AG04449 (cell line): ENCODE data around the gene HNRNPU.

Source experiments
- CTCF ChIA-PET: fragments of 350-600 bp; formaldehyde crosslinking; extraction: SDS; loops from one replicate; lab custom pipeline; 2021; ENCODE audit warnings: antibody characterized with exemption; lab: Yijun Ruan, JAX
- POLR2A ChIA-PET: fragments of 400-600, 350-600 bp; formaldehyde crosslinking; extraction: SDS; loops from one replicate; lab custom pipeline; 2020; ENCODE audit warnings: antibody characterized with exemption, inconsistent platforms; lab: Yijun Ruan, JAX
- DNase-seq: peaks from one replicate; pipeline ENCODE4 v3.0.0-alpha.2; 2010; ENCODE audit warnings: low read depth, low spot score
- H3K4me3 ChIP-seq: 2 replicates; pipeline ENCODE4 v1.5.1; 2011; ENCODE audit warnings: low read depth, mild to moderate bottlenecking, control low read depth, low read length
- CTCF ChIP-seq: IDR thresholded peaks from one replicate; pipeline ENCODE4 v1.5.1; 2011; ENCODE audit warnings: mild to moderate bottlenecking, moderate library complexity, low read length, control low read depth, inconsistent platforms; ENCODE audit not compliant: insufficient read depth; ENCODE audit errors: missing control alignments

Gene HNRNPU

GRCh38 chr1:244860078-244860477, 4.3 kb downstream of the HNRNPU start:
- DNase-seq = no peak
- TF ChIP-seq CTCF = no peak
- H3K4me3 ChIP-seq = peak overlapping the region; percentile 4; the same call in 1 of the 2 replicates
- CTCF ChIA-PET = interaction anchor here (0.9 to 1.3 kb wide), 3 partner anchors 15 to 182 kb away, joined by 3 to 4 read pairs (median 4); no protein-coding TSS in a partner anchor
- POLR2A ChIA-PET = interaction anchor here (0.5 kb wide), 1 partner anchor 1606 kb away, joined by 3 read pairs; no protein-coding TSS in a partner anchor

- no peak for DNase-seq
- POLR2A ChIA-PET = no interaction called here
- no peak overlapping the region for H3K4me3 ChIP-seq
- CTCF ChIA-PET = interaction anchor here (0.9 to 5.4 kb wide), 2 partner anchors 22 to 184 kb away, joined by 3 to 35 read pairs; no protein-coding TSS in a partner anchor
- no peak for TF ChIP-seq CTCF
Observed at GRCh38 chr1:244858357-244858756, 6.0 kb downstream of the HNRNPU start.

GRCh38 chr1:244857761-244858160, 6.6 kb downstream of the HNRNPU start:
- POLR2A ChIA-PET = no interaction called here

GRCh38 chr1:244854865-244855578, 9.3 kb downstream of the HNRNPU start:
- ChIA-PET POLR2A (no interaction called here), CTCF (interaction anchor here (1.1 to 5.4 kb wide), 6 partner anchors 8 to 252 kb away, joined by 3 to 35 read pairs (median 4); partner anchors contain the start of gene HNRNPU)
- no peak for DNase-seq
- no peak overlapping the region for H3K4me3 ChIP-seq
- TF ChIP-seq CTCF = no peak

More at GRCh38 chr1:244857761-244858160, 6.6 kb downstream of the HNRNPU start:
- no peak for DNase-seq
- CTCF ChIA-PET = interaction anchor here (5.4 kb wide), 1 partner anchor 185 kb away, joined by 35 read pairs; no protein-coding TSS in a partner anchor
- TF ChIP-seq CTCF = no peak
- no peak overlapping the region for H3K4me3 ChIP-seq

- POLR2A ChIA-PET = no interaction called here
Observed at GRCh38 chr1:244854166-244854565, 10.2 kb downstream of the HNRNPU start.

More at GRCh38 chr1:244854166-244854565, 10.2 kb downstream of the HNRNPU start:
- CTCF ChIA-PET = interaction anchor here (0.6 to 3.4 kb wide), 3 partner anchors 8 to 298 kb away, joined by 3 to 10 read pairs (median 7); no protein-coding TSS in a partner anchor
- TF ChIP-seq CTCF = no peak
- H3K4me3 ChIP-seq = no peak overlapping the region
- DNase-seq = no peak
